ENCODE data around the gene HUNK.

DNA sequence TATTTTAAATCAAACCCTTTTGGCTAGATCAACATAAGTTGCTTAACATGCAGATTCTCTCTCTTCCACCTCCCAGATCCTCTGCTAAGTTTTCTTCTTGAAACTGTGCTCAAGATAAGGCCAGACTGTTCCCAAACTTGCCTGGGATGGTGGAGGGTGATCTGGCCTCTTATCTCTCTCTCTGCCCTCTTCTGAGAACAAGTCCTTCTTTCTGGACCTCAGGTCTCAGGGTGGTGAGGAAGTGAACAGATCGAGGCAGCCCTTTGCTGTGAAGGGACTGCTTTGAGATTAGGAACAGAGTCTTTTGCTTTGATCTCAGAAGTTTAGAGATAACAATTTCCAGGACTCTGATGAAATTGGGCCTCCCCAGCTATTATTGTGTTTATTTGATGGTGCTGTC, 70.7 kb downstream of the HUNK start:
- TF ChIP-seq, protein P1, sequence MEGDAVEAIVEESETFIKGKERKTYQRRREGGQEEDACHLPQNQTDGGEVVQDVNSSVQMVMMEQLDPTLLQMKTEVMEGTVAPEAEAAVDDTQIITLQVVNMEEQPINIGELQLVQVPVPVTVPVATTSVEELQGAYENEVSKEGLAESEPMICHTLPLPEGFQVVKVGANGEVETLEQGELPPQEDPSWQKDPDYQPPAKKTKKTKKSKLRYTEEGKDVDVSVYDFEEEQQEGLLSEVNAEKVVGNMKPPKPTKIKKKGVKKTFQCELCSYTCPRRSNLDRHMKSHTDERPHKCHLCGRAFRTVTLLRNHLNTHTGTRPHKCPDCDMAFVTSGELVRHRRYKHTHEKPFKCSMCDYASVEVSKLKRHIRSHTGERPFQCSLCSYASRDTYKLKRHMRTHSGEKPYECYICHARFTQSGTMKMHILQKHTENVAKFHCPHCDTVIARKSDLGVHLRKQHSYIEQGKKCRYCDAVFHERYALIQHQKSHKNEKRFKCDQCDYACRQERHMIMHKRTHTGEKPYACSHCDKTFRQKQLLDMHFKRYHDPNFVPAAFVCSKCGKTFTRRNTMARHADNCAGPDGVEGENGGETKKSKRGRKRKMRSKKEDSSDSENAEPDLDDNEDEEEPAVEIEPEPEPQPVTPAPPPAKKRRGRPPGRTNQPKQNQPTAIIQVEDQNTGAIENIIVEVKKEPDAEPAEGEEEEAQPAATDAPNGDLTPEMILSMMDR (conservative IDR thresholded peaks at IDR 0.05; ENCODE audit: low read depth, low read length) = no peak
- no peak for TF ChIP-seq EZH2 (IDR thresholded peaks at IDR 0.05; ENCODE audit: borderline replicate concordance, low read depth, low read length, poor library complexity, severe bottlenecking)
